HG02973 (cell line): ENCODE measurements around the gene PRUNE2.

Source experiments
- ATAC-seq: cut with Tn5 transposase; IDR thresholded peaks from one replicate; pipeline ENCODE4 v1.9.1; 2021; ENCODE audit warnings: moderate library complexity; ENCODE audit not compliant: unreplicated experiment

The PRUNE2 gene

GRCh38 chr9:76737154-76737902, 168.6 kb downstream of the PRUNE2 start:
- ATAC-seq = no peak

DNA sequence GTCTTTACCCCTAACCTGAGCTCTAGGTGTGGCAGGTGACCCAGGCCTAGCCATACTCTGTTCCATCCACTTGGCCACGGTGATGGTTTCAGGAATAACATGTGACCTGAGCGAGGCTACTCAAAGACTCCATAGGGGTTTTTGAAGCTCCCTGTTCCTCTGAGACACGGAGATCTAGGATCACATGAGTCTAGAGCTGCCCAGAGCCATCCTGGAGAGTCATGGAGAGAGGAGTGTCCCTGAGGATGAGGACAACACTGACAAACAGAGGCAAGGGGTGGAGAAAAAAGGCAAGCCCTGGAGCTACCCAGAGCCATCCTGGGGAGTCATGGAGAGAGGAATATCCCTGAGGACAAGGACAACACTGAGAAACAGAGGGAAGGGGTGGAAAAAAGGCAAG, 171.2 kb downstream of the PRUNE2 start:
- no peak for ATAC-seq

- ATAC-seq = no peak
These were observed 172.8 kb downstream of the PRUNE2 start for GRCh38 chr9:76733096-76733495.

DNA sequence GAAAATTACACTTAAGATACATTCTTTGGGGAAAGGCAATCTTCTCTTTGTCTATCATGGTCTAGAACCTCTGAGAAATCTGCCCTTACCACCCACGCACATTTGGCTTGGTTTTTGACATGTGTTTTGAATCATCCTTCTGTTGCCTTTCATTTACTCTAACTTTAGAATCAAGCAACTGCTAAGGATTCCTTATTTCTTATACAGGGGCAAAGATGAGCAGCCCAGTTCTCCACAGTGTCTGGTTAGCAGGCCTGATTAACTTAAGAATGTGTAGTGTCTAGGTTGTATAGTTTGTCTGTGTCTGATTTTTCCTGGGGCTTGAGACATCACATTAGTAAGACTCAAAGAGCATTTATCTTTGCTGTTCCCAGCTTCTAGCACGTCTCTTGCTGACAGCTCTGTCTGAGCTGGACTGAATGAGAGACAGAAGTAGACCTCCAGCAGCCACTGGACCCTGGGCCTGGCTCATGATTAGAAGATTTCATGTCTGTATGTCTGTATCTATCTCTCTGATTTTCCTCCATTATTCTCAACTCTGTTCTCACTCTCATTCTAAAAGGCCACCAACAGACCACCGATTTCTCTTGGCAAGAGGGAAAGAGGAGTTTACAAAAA, 173.5 kb downstream of the PRUNE2 start:
- no peak for ATAC-seq

GRCh38 chr9:76730801-76731200, 175.1 kb downstream of the PRUNE2 start:
- no peak for ATAC-seq

- ATAC-seq = no peak
These were observed 175.8 kb downstream of the PRUNE2 start for GRCh38 chr9:76729980-76730737.

GRCh38 chr9:76729116-76729515, 176.8 kb downstream of the PRUNE2 start:
- no peak for ATAC-seq

DNA sequence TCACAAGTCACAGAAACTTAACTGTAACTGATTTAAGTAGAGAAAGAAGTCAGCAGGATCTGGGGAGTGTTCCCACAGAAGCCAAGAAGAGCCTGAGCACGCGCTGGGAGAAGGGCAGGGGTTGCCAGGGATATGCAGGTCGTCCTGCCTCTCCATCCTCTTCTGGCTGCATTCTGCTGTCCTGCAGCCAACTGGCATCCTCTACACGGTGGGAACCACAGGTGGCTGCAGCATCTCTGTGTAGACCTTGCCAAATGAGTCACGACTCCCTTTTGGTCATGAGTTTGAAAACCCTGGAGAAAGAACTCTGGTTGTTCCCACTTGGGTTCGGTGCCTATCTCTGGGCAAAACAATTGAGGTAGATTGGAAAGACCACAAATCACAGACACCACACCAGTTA, 180.0 kb downstream of the PRUNE2 start:
- ATAC-seq = no peak

GRCh38 chr9:76725011-76725546, 180.8 kb downstream of the PRUNE2 start:
- ATAC-seq = no peak

DNA sequence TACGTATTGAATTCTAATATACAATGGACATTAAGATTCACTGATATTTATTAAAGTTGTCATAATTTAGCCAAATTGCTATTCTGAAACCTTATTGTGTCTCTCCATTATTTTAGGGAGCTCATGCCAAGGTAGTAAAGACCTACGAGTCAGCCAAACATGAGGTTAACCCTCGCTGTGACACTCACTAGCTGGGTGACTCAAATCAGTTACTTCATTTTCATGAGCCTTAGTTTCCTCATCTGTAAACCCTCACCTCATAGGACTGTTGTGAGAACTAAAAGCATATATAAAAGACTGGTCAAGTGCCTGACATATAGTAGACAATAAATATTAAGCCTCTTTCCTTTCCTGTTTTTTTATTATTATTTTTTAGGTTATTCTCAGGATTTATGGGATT, 185.7 kb downstream of the PRUNE2 start:
- no peak for ATAC-seq

DNA sequence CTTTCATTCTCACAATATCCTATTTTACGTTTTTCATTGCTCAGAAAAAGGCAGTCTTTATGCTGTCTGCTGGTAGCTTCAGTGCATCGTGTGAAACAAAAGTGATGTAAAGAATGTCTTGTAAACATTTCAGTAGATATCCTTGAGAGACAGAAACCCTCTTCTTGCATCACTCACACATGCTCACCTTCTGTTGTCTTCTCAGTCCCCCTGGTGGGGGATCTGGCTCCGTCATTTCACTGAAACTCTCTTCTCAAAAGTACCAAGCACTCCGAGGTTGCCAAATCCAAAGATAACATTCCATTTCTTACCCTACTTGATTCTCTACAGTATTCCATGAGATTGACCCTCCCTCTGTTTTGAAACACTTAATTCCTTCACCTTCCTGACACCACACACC, 187.7 kb downstream of the PRUNE2 start:
- no peak for ATAC-seq

GRCh38 chr9:76717613-76718012, 188.3 kb downstream of the PRUNE2 start:
- no peak for ATAC-seq

- ATAC-seq = no peak
These were observed 188.7 kb downstream of the PRUNE2 start for GRCh38 chr9:76717176-76717575.

GRCh38 chr9:76716085-76716672, 189.7 kb downstream of the PRUNE2 start:
- no peak for ATAC-seq

- ATAC-seq = no peak
These were observed 192.5 kb downstream of the PRUNE2 start for GRCh38 chr9:76713381-76713780.

- peak; percentile 68 for ATAC-seq
These were observed 196.9 kb downstream of the PRUNE2 start for GRCh38 chr9:76709020-76709419.

DNA sequence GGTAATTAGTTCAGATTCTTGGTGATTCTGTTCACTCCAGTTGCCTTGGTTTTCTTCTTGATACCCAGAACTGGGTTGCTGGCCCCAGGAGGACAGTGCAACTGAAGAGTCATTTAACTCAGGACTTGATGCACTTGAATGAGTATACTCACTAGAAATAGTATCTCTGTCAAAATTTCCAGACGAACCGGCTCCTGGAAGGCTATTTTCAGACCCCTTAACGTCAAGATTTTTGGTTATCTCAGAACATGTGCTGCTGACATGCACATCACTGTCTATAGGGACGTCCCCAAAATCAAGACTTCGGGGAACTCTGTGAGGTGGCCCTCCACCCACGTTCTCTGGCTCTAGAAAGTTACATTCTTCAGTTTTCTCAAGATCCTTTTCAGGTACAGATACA, 198.4 kb downstream of the PRUNE2 start:
- peak; percentile 71 for ATAC-seq

- no peak for ATAC-seq
These were observed 201.2 kb downstream of the PRUNE2 start for GRCh38 chr9:76704593-76705204.

GRCh38 chr9:76703270-76703669, 202.6 kb downstream of the PRUNE2 start:
- no peak for ATAC-seq

DNA sequence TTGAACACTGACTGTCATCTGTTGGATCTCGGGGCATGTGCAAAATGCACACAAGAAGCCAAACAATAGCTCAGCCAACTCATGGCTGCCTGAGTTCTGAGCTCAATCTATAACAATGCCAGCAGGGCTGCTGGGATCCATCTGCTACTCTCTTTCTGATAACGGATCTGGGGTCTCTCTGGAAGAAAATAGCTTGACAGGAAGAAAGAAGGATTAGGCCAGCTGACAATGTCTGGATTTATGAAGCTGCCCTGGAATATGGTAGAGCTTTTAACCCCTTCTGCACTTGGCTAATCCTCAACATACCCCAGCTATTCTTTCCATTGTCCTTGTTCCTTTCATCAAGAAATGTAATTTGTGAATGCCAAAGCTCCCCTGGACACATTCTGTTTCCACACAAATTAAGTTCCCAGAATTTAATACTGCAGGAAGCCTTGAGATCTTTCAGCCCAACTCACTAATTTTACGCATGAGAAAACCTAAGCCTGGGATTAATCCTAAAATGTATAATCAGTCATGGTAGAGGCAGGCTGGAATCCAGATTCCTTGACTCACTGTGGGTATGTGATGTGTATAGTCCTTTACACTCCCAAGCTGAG, 204.4 kb downstream of the PRUNE2 start:
- ATAC-seq = no peak

DNA sequence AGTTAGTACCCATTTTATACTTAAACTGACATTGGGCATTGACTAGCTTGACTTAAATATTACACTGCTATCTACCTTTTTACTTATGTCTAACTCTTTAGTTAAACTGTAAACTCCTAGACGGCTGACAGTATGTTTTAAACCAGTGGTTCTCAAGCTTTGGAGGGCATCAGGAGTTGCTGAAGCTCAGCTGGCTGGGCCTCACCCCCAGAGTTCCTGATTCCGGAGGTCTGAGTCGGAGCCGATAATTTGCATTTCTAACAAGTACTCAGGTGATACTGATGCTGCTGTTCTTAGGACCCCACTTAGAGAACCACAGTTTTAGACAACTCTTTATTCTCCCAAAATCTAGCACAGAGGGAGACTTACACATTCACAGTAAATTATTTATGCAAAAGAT, 205.0 kb downstream of the PRUNE2 start:
- ATAC-seq = no peak
